Mesenchymal stem cell (in vitro differentiated cells and primary cell): ENCODE results near the gene PPHLN1.

Experiments used
- DNase-seq: peaks from one replicate; pipeline ENCODE4 v3.0.0-alpha.2; 2013
- H2AFZ ChIP-seq: one replicate; pipeline ENCODE4 v1.6.1; 2013; ENCODE audit warnings: low read depth, mild to moderate bottlenecking, control low read depth, inconsistent platforms, low read length, moderate library complexity
- H2AK5ac ChIP-seq: 2 replicates; pipeline ENCODE4 v1.6.1; 2013; ENCODE audit warnings: low read length, moderate library complexity, mild to moderate bottlenecking, inconsistent platforms; ENCODE audit not compliant: severe bottlenecking
- H2BK120ac ChIP-seq: one replicate; pipeline ENCODE4 v1.6.1; 2013; ENCODE audit warnings: low read depth, mild to moderate bottlenecking, inconsistent platforms, low read length, moderate library complexity
- H2BK12ac ChIP-seq, 2 experiments: one replicate each; pipeline ENCODE4 v1.6.1; 2013; ENCODE audit warnings: inconsistent platforms in 2 of 2, low read length in 2 of 2, mild to moderate bottlenecking in 2 of 2, moderate library complexity in 2 of 2, control low read depth in 1 of 2
- H2BK15ac ChIP-seq: one replicate; pipeline ENCODE4 v1.6.1; 2013; ENCODE audit warnings: mild to moderate bottlenecking, low read depth, inconsistent platforms; ENCODE audit not compliant: poor library complexity, severe bottlenecking
- H2BK5ac ChIP-seq: 2 replicates; pipeline ENCODE4 v1.6.1; 2013; ENCODE audit warnings: low read depth, mild to moderate bottlenecking, low read length, control low read depth, inconsistent platforms; ENCODE audit not compliant: poor library complexity, severe bottlenecking
- H3K14ac ChIP-seq, 2 experiments: one replicate each; pipeline ENCODE4 v1.6.1; 2013; ENCODE audit warnings: inconsistent platforms in 2 of 2, low read length in 2 of 2, control low read depth in 1 of 2, mild to moderate bottlenecking in 1 of 2, moderate library complexity in 1 of 2
- H3K18ac ChIP-seq, 2 experiments: one replicate each; pipeline ENCODE4 v1.6.1; 2013; ENCODE audit warnings: inconsistent platforms in 2 of 2, low read length in 2 of 2, control low read depth in 1 of 2, low read depth in 1 of 2, mild to moderate bottlenecking in 1 of 2
- H3K23ac ChIP-seq, 2 experiments: one replicate each; pipeline ENCODE4 v1.6.1; 2013; ENCODE audit warnings: inconsistent platforms in 2 of 2, low read length in 2 of 2, mild to moderate bottlenecking in 2 of 2, moderate library complexity in 2 of 2, control low read depth in 1 of 2
- H3K27ac ChIP-seq: 2 replicates; pipeline ENCODE4 v1.5.1; 2013; ENCODE audit warnings: mild to moderate bottlenecking, moderate library complexity, low read length, control low read depth, inconsistent platforms; ENCODE audit not compliant: poor library complexity, severe bottlenecking
- H3K27me3 ChIP-seq, 2 experiments: 2 replicates each; pipeline versions ENCODE4 v1.6.1 to v1.7.0; 2013; ENCODE audit warnings: low read length in 2 of 2, mild to moderate bottlenecking in 2 of 2, moderate library complexity in 2 of 2, control low read depth in 1 of 2, inconsistent platforms in 1 of 2; ENCODE audit not compliant: control insufficient read depth in 1 of 2, insufficient read depth in 1 of 2
- H3K36me3 ChIP-seq, 2 experiments: 2 replicates each; pipeline versions ENCODE4 v1.6.1 to v1.7.0; 2013; ENCODE audit warnings: low read length in 2 of 2, control low read depth in 1 of 2, inconsistent platforms in 1 of 2, low read depth in 1 of 2, mild to moderate bottlenecking in 1 of 2; ENCODE audit not compliant: insufficient read depth in 2 of 2, control insufficient read depth in 1 of 2
- H3K4ac ChIP-seq, 2 experiments: one replicate each; pipeline ENCODE4 v1.6.1; 2013; ENCODE audit warnings: inconsistent platforms in 2 of 2, low read length in 2 of 2, mild to moderate bottlenecking in 2 of 2, moderate library complexity in 2 of 2, control low read depth in 1 of 2, low read depth in 1 of 2
- H3K4me1 ChIP-seq: 2 replicates; pipeline ENCODE4 v1.6.1; 2013; ENCODE audit warnings: low read depth, low read length, control low read depth; ENCODE audit not compliant: control insufficient read depth, insufficient read depth
- H3K4me2 ChIP-seq: 2 replicates; pipeline ENCODE4 v1.6.1; 2013; ENCODE audit warnings: low read length, mild to moderate bottlenecking, inconsistent platforms; ENCODE audit not compliant: poor library complexity, severe bottlenecking
- H3K4me3 ChIP-seq, 2 experiments: 2 replicates each; pipeline versions ENCODE4 v1.5.1 to v1.7.0; 2013; ENCODE audit warnings: low read length in 2 of 2, mild to moderate bottlenecking in 2 of 2, control low read depth in 1 of 2, low read depth in 1 of 2; ENCODE audit not compliant: insufficient read depth in 1 of 2
- H3K79me1 ChIP-seq: replicated peaks from 2 replicates; pipeline ENCODE4 v1.6.1; 2013; ENCODE audit warnings: mild to moderate bottlenecking, control low read depth, low read length, inconsistent platforms; ENCODE audit not compliant: poor library complexity, severe bottlenecking
- H3K9ac ChIP-seq: 2 replicates; pipeline ENCODE4 v1.7.0; 2013; ENCODE audit warnings: mild to moderate bottlenecking, low read length, moderate library complexity
- H3K9me3 ChIP-seq: 2 replicates; pipeline ENCODE4 v1.7.0; 2013; ENCODE audit warnings: mild to moderate bottlenecking, low read length; ENCODE audit not compliant: control insufficient read depth
- H4K8ac ChIP-seq: one replicate; pipeline ENCODE4 v1.6.1; 2013; ENCODE audit warnings: inconsistent platforms, mild to moderate bottlenecking, low read length, moderate library complexity
- H4K91ac ChIP-seq: one replicate; pipeline ENCODE4 v1.6.1; 2013; ENCODE audit warnings: mild to moderate bottlenecking, low read length, inconsistent platforms
- WGBS: methylation state at CpG from one replicate; pipeline ENCODE4 v1.1.7; 2013; ENCODE audit warnings: mixed read lengths; 5-methylcytosine and 5-hydroxymethylcytosine counted together

Gene PPHLN1

GRCh38 chr12:42291680-42292079 is 34.3 kb upstream of the PPHLN1 start:
- H3K27me3 ChIP-seq, result no peaks in the 10 kb centered on the region
- no peaks in the 10 kb centered on the region for H3K9me3 ChIP-seq
- no peak overlapping the region for H4K91ac ChIP-seq
- no peak overlapping the region for H3K23ac ChIP-seq
- WGBS, result 90% methylated on average over 2 of the region's 2 CpGs
- H4K8ac ChIP-seq, result no peak overlapping the region
- H2AK5ac ChIP-seq, result no peak overlapping the region
- no peak overlapping the region for H3K4me3 ChIP-seq
- no peak overlapping the region for H2BK5ac ChIP-seq
- H3K14ac ChIP-seq, result no peak overlapping the region
- no peak overlapping the region for H3K4me2 ChIP-seq
- H3K18ac ChIP-seq, result no peak overlapping the region
- H2BK12ac ChIP-seq, result no peak overlapping the region
- no peaks in the 10 kb centered on the region for H3K4me1 ChIP-seq
- no peak overlapping the region for H2BK15ac ChIP-seq
- H3K4ac ChIP-seq, result no peak overlapping the region
- no peak overlapping the region for H3K27ac ChIP-seq
- DNase-seq, result no peak
- no peak overlapping the region for H2BK120ac ChIP-seq
- no peak overlapping the region for H2AFZ ChIP-seq
- H3K36me3 ChIP-seq, result no peaks in the 10 kb centered on the region
- H3K9ac ChIP-seq, result no peak overlapping the region
- H3K79me1 ChIP-seq, result no peaks in the 10 kb centered on the region

GRCh38 chr12:42296503-42297109 is 29.4 kb upstream of the PPHLN1 start:
- 59% methylated on average over 2 of the region's 5 CpGs for WGBS
- no peak overlapping the region for H3K14ac ChIP-seq

GRCh38 chr12:42298887-42299286 is 27.1 kb upstream of the PPHLN1 start:
- no peaks in the 10 kb centered on the region for H3K79me1 ChIP-seq
- H3K4me1 ChIP-seq, result no peaks in the 10 kb centered on the region
- no peak overlapping the region for H3K4me2 ChIP-seq
- no peak overlapping the region for H3K4me3 ChIP-seq
- no peak overlapping the region for H3K14ac ChIP-seq
- H2BK15ac ChIP-seq, result no peak overlapping the region
- H3K9me3 ChIP-seq, result no peaks in the 10 kb centered on the region
- no peak overlapping the region for H4K8ac ChIP-seq
- no peak overlapping the region for H3K18ac ChIP-seq
- WGBS, result 89% methylated on average over 4 of the region's 4 CpGs
- H2AFZ ChIP-seq, result no peak overlapping the region
- no peaks in the 10 kb centered on the region for H3K27me3 ChIP-seq
- no peak overlapping the region for H3K27ac ChIP-seq
- H3K36me3 ChIP-seq, result no peaks in the 10 kb centered on the region
- no peak overlapping the region for H3K23ac ChIP-seq
- H2AK5ac ChIP-seq, result no peak overlapping the region
- H2BK5ac ChIP-seq, result no peak overlapping the region
- no peak overlapping the region for H4K91ac ChIP-seq
- H3K4ac ChIP-seq, result no peak overlapping the region
- DNase-seq, result no peak
- no peak overlapping the region for H2BK120ac ChIP-seq
- no peak overlapping the region for H3K9ac ChIP-seq
- H2BK12ac ChIP-seq, result no peak overlapping the region

More at GRCh38 chr12:42296503-42297109, 29.4 kb upstream of the PPHLN1 start:
- Histone ChIP-seq H3K4me1 (no peaks in the 10 kb centered on the region), H2BK15ac (no peak overlapping the region), H4K91ac (no peak overlapping the region), H3K4me3 (no peak overlapping the region), H3K36me3 (no peaks in the 10 kb centered on the region), H3K27me3 (no peaks in the 10 kb centered on the region), H3K23ac (no peak overlapping the region), H2BK12ac (no peak overlapping the region), H2BK5ac (no peak overlapping the region), H3K4me2 (no peak overlapping the region), H2AFZ (no peak overlapping the region), H4K8ac (no peak overlapping the region), H3K9ac (no peak overlapping the region), H3K9me3 (no peaks in the 10 kb centered on the region), H3K27ac (no peak overlapping the region), H3K79me1 (no peaks in the 10 kb centered on the region), H3K18ac (no peak overlapping the region), H3K4ac (no peak overlapping the region), H2AK5ac (no peak overlapping the region), H2BK120ac (no peak overlapping the region)
- peak; percentile 4 for DNase-seq

GRCh38 chr12:42299392-42300308 is 26.3 kb upstream of the PPHLN1 start:
- Histone ChIP-seq H2AK5ac (no peak overlapping the region), H2BK12ac (no peak overlapping the region)

More at GRCh38 chr12:42299392-42300308, 26.3 kb upstream of the PPHLN1 start:
- Histone ChIP-seq H3K23ac (no peak overlapping the region), H3K4me3 (no peak overlapping the region), H3K27me3 (no peaks in the 10 kb centered on the region), H2BK5ac (no peak overlapping the region), H3K27ac (no peak overlapping the region), H3K36me3 (no peaks in the 10 kb centered on the region), H4K8ac (no peak overlapping the region), H3K9me3 (no peaks in the 10 kb centered on the region), H2AFZ (no peak overlapping the region), H4K91ac (no peak overlapping the region), H3K9ac (no peak overlapping the region), H3K14ac (no peak overlapping the region), H2BK120ac (no peak overlapping the region), H3K4me1 (no peaks in the 10 kb centered on the region), H3K4me2 (no peak overlapping the region), H3K18ac (no peak overlapping the region), H2BK15ac (no peak overlapping the region), H3K79me1 (no peaks in the 10 kb centered on the region), H3K4ac (no peak overlapping the region)
- 94% methylated on average over 7 of the region's 8 CpGs for WGBS
- peak; percentile 80 for DNase-seq
